ENCODE measurements around the gene EVI5.
"Not testable (repeated sequence)": the region's sequence is repeated elsewhere in the genome, so short reads cannot be mapped to it uniquely, and the experiment has no call there.

EVI5 gene

DNA sequence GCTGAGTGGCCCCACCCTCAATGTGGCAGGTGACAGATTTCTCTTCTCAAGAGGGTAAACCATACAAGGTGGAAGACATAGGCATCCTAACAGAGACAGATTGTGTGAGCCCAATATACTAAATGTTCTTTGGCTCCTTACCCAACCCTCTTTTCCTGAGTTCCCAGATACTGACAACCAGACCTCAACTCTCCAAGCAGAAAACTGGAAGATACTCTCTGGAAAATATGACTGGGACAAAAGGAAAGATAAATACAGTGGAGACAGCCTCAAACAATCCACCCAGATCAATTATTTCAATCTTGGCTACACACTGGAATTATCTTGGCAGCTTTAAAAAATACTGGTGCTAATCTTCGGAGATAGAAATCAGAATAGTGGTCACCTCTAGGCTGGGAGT lies 6.5 kb downstream of the EVI5 start:
- Histone ChIP-seq H3K4me1 (ENCODE audit: insufficient read depth, low read length) (peaks cover 5% of the 10 kb centered on the region; the same call in 1 of the 2 replicates), H3K9ac (ENCODE audit: low read depth, low read length) (no peak overlapping the region), H3K9me3 (ENCODE audit: control insufficient read depth, insufficient read depth, low read length) (no peaks in the 10 kb centered on the region), H3K36me3 (ENCODE audit: insufficient read depth, low read length) (no peaks in the 10 kb centered on the region)

DNA sequence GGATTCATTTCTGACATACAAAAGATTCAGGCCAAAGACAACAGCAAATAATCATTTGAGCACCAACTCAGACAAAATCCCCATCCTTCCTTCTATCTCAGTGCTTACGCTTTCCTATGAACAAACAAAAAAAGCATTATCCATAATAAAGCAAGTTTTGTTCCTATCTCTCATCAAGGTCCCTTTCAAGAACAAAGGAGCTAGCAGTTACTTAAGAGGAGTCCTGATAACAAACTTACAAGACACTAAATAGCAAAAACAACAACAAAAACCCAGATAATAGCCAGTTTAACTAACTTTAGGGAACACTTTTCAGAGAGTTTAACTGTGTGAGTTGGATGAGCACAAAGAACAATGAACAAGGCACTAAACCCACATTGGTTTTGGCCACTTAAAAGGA lies 10.5 kb downstream of the EVI5 start:
- H3K4me1 ChIP-seq (ENCODE audit: insufficient read depth, low read length), result peaks cover 5% of the 10 kb centered on the region; the same call in 1 of the 2 replicates
- no peaks in the 10 kb centered on the region for H3K36me3 ChIP-seq (ENCODE audit: insufficient read depth, low read length)
- H3K9me3 ChIP-seq (ENCODE audit: control insufficient read depth, insufficient read depth, low read length), result no peaks in the 10 kb centered on the region
- H3K9ac ChIP-seq (ENCODE audit: low read depth, low read length), result no peak overlapping the region

DNA sequence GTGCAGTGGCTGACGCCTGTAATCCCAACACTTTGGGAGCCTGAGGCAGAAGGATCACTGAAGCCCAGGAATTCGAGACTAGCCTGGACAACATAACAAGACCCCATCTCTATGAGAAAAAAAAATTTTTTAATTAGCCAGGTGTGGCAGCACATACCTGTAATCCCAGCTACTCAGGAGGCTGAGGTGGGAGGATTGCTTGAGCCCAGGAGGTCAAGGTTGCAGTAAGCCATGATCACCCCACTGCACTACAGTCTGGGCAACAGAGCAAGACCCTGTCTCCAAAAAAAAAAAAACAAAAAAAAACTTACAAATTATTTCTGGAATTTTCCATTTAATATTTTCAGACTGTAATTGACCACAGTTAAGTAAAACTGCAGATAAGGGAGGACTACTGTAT lies 11.2 kb downstream of the EVI5 start:
- H3K9ac ChIP-seq (ENCODE audit: low read depth, low read length); H3K4me1 ChIP-seq (ENCODE audit: insufficient read depth, low read length); H3K36me3 ChIP-seq (ENCODE audit: insufficient read depth, low read length); H3K9me3 ChIP-seq (ENCODE audit: control insufficient read depth, insufficient read depth, low read length): not testable (repeated sequence)

DNA sequence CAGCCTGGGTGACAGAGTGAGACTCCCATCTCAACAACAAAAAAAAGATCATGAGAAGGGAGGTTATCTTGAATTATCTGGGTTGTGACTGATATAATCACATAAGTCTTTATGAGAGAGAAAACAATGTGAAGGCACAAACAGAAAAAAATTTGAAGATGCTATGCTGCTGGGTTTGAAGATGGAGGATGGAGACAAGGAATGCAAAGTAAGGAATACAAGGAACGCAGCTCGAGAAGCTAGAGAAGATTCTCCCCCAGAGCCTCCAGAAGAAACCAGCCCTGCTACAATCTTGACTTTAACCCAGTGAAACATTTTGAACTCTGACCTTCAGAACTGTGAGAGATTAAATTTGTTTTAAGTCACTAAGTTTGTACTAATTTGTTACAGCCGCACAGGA lies 15.1 kb downstream of the EVI5 start:
- Histone ChIP-seq H3K36me3 (ENCODE audit: insufficient read depth, low read length) (no peaks in the 10 kb centered on the region), H3K4me1 (ENCODE audit: insufficient read depth, low read length) (peaks cover 4% of the 10 kb centered on the region; the same call in 1 of the 2 replicates), H3K9ac (ENCODE audit: low read depth, low read length) (no peak overlapping the region), H3K9me3 (ENCODE audit: control insufficient read depth, insufficient read depth, low read length) (no peaks in the 10 kb centered on the region)

DNA sequence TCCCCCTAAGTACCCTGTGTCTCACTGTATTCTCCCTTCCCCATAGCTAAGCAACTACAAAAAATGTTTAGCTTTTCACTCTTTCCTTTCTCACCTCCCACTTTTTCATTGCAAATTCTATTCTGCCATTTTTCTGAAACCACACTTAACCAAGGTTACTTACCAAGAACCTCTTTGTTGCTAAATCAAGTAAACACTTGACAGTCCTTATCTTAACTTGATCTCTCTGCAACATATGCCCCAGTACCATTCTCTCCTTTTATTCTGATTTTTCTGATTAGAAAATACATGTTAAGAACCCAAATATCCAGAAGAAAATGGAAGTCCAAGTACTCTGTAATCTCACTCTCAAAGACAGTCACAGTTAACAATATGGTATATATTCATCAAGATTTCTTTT lies 16.0 kb downstream of the EVI5 start:
- H3K9ac ChIP-seq (ENCODE audit: low read depth, low read length), result no peak overlapping the region
- H3K36me3 ChIP-seq (ENCODE audit: insufficient read depth, low read length), result no peaks in the 10 kb centered on the region
- no peaks in the 10 kb centered on the region for H3K9me3 ChIP-seq (ENCODE audit: control insufficient read depth, insufficient read depth, low read length)
- no peaks in the 10 kb centered on the region for H3K4me1 ChIP-seq (ENCODE audit: insufficient read depth, low read length)

DNA sequence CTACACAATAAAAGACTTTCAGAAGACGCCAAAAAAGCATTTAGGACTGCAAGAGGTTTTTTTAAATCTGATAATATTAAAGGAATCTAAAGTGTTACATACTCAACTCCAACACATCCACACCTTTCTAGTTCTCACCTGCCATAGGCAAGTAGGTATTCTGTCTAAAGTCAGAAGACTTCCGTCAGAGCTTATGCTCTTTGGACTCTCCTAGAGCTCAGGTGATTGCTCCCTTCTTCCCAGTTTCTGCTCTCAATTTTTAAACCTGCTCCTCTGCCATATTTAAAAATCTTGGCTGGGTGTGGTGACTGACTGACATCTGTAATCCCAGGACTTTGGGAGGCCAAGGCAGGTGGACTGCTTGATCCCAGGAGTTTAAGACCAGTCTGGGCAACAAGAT lies 16.6 kb downstream of the EVI5 start:
- Histone ChIP-seq H3K36me3 (ENCODE audit: insufficient read depth, low read length) (no peaks in the 10 kb centered on the region), H3K9me3 (ENCODE audit: control insufficient read depth, insufficient read depth, low read length) (no peaks in the 10 kb centered on the region), H3K9ac (ENCODE audit: low read depth, low read length) (no peak overlapping the region), H3K4me1 (ENCODE audit: insufficient read depth, low read length) (no peaks in the 10 kb centered on the region)

DNA sequence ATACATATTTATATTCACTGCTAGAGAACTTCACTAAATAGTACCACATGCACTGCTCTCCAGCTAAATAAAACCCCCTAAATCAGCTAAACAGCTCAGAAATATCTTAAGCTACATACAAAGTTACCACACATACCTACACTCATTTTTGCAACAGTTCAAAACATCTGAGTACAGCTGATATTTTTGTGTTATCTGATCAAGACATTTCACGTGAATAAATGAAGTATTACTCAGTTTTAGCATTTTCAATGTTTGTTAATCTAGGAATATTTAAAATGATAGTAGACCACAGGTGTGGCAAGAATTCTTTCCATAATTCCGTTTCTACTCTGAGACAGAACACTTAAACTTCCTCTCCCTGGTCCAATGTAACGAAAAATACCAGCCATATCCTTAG lies 20.8 kb downstream of the EVI5 start:
- Histone ChIP-seq H3K36me3 (ENCODE audit: insufficient read depth, low read length) (no peaks in the 10 kb centered on the region), H3K4me1 (ENCODE audit: insufficient read depth, low read length) (no peaks in the 10 kb centered on the region), H3K9me3 (ENCODE audit: control insufficient read depth, insufficient read depth, low read length) (no peaks in the 10 kb centered on the region), H3K9ac (ENCODE audit: low read depth, low read length) (no peak overlapping the region)

DNA sequence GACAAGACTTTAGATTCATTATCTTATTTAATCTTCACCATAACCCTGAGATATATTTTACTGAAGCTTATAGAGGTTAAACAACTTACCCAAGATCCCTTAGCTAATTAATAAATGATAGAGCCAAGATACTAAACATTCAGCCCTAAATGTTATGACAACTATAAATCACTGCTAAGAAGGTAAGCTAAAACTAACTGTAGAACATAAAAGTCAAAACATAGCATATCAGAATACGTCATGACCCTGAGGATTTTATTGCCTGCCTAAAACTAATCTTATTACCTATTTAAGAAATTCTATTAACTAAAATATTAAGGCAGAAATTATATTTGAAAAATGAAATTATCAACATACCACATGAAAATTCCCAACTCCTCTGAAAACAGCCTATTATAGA lies 22.6 kb downstream of the EVI5 start:
- Histone ChIP-seq H3K4me1 (ENCODE audit: insufficient read depth, low read length) (no peaks in the 10 kb centered on the region), H3K36me3 (ENCODE audit: insufficient read depth, low read length) (no peaks in the 10 kb centered on the region), H3K9me3 (ENCODE audit: control insufficient read depth, insufficient read depth, low read length) (no peaks in the 10 kb centered on the region), H3K9ac (ENCODE audit: low read depth, low read length) (no peak overlapping the region)

DNA sequence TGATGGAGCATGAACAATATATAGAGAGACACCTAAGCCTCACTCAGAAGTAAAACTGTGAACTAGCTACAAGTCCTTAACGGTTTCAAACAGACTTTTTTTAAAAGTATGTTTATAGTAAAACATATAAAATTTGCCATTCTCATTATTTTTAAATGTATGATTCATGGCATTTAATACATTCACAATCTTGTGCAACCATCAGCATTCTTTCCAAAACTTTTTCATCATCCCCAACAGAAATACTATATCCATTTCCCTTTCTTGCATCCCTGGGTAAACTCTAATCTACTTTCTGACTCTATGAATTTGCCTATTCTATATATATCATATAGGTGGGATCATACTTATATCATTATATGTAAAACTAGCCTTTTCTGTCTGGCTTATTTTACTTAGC lies 25.5 kb downstream of the EVI5 start:
- Histone ChIP-seq H3K9me3 (ENCODE audit: control insufficient read depth, insufficient read depth, low read length) (no peaks in the 10 kb centered on the region; the same call in 1 of the 2 replicates), H3K9ac (ENCODE audit: low read depth, low read length) (no peak overlapping the region), H3K4me1 (ENCODE audit: insufficient read depth, low read length) (no peaks in the 10 kb centered on the region), H3K36me3 (ENCODE audit: insufficient read depth, low read length) (no peaks in the 10 kb centered on the region)

DNA sequence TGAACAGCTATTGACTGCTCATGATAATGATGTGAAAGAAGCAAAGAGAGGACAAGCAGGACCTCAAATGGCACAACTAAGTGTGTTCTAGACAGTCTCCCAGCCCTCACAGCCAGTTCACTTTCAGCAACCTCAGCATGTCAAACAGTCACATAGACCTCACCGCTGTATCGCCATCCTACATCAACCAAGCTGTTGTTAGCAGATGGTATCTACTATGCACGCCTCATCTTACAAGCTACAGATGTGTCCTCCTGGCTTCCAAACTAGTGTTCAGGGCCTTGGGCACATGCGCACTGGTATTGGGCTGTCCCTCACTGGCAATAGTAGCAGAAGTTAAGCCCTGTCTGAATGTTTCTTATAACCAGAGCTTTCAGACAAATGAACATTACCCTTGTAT lies 28.4 kb downstream of the EVI5 start:
- no peak overlapping the region for H3K9ac ChIP-seq (ENCODE audit: low read depth, low read length)
- H3K4me1 ChIP-seq (ENCODE audit: insufficient read depth, low read length), result no peaks in the 10 kb centered on the region
- H3K9me3 ChIP-seq (ENCODE audit: control insufficient read depth, insufficient read depth, low read length), result no peaks in the 10 kb centered on the region; the same call in 1 of the 2 replicates
- no peaks in the 10 kb centered on the region for H3K36me3 ChIP-seq (ENCODE audit: insufficient read depth, low read length)

DNA sequence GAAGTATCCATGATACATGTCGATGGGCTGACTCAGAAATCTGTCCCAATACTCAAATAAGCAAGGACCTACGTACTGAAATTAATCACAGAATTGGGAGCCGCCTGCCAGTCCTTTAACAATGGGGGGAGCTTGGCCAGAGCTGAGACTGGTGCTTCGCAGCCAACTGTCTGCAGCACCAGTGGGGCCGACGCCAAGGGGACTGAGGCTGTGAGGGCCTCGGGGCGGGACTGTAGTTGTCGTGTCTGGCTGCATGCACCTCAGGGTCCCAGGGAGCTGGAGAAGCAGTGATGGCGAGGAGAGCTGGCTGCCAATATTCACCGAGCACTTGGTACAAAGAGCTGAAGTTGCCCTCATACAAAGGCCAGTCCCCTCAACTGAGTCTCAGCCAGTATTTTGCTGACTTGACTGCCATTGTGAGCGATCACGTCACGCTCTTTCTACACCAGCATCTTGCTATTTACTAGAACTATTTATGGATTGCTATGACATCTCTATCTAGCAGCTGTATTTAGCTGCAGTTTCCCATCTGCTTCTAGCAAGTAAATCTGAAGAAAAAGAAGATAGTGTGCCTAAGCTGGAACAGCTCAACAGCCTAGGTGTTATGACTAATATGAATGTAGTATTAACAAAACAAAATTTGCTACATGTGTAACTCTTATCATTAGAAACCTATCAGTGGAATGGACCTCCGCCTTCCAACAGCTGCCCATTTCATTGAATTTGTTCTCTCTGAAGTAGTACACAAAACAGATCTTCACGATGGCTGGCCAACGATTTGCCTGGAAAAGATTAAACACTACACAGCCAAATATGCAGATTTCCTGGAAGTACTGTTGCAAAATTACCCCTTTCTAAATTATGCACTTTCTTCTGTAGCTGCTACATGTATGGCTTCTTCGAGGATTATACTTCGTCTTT lies 29.1 kb downstream of the EVI5 start:
- no peaks in the 10 kb centered on the region; the same call in 1 of the 2 replicates for H3K9me3 ChIP-seq (ENCODE audit: control insufficient read depth, insufficient read depth, low read length)
- H3K36me3 ChIP-seq (ENCODE audit: insufficient read depth, low read length), result no peaks in the 10 kb centered on the region
- H3K4me1 ChIP-seq (ENCODE audit: insufficient read depth, low read length), result no peaks in the 10 kb centered on the region
- no peak overlapping the region for H3K9ac ChIP-seq (ENCODE audit: low read depth, low read length)

DNA sequence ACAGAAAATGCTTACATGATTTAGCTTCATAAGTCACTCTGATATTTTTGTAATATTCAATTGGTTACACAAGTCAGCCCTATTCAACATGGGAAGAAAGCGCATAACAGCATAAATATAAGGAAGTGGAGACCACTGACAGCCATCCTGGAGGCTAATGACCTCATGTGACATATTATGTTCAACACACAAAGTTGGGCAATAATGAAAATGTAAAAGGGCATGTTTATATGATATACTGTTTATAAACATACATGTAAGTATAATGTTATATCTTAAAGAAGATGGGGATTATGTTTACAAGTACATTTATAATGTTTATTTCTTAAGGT lies 30.2 kb downstream of the EVI5 start:
- Histone ChIP-seq H3K36me3 (ENCODE audit: insufficient read depth, low read length) (no peaks in the 10 kb centered on the region), H3K4me1 (ENCODE audit: insufficient read depth, low read length) (no peaks in the 10 kb centered on the region), H3K9ac (ENCODE audit: low read depth, low read length) (no peak overlapping the region), H3K9me3 (ENCODE audit: control insufficient read depth, insufficient read depth, low read length) (no peaks in the 10 kb centered on the region; the same call in 1 of the 2 replicates)

DNA sequence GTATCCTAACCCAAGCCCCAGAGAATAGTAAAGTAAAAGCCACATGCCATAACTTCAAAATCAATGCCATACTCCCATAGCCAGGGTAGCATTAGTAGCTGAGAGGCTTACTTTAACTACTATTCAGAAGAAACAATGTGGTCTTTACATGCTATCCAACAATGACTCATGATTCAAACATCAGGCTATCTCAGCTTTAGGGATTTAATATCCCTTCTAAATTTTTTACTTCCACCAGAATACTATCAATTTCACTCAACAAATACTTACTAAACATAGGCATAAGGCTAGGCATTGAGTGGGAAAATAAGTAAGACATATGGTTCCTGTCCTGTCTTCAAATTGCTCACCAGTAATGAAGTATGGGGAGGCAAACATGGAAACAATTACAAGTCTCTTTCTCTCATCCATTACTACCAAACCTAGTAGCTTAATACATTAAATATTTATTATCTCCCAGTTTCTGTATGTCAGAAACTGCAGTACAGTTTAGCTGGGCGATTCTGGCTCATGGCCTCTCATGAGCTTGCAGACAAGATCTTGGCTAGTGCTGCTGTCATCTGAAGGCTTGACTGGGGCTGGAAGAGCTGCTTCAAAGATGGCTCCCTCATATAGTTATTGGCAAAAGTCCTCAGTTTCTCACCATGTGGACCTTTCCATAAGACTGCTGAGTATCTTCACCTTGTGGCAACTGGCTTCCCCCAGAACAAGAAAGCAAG lies 30.7 kb downstream of the EVI5 start:
- Histone ChIP-seq H3K9ac (ENCODE audit: low read depth, low read length) (no peak overlapping the region), H3K9me3 (ENCODE audit: control insufficient read depth, insufficient read depth, low read length) (no peaks in the 10 kb centered on the region; the same call in 1 of the 2 replicates)

DNA sequence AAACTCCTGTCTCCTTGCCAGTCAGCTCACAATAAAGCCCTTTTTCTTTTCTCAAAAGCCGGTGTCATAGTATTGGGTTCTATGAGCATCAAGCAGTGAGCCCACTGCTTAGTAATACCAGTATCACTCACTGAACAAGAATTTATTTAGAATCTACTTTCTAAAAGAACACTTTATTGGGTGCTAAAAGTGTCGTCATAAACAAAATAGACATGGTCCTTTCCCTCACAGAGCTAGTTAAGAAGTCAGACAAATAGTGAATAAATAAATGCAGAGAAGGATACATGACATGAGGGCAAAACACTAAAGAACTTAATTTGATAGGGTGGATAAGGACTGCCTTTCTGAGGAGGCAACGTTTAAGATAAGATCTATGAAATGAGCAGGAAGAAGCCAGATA lies 32.2 kb downstream of the EVI5 start:
- Histone ChIP-seq H3K36me3 (ENCODE audit: insufficient read depth, low read length) (no peaks in the 10 kb centered on the region), H3K9me3 (ENCODE audit: control insufficient read depth, insufficient read depth, low read length) (no peaks in the 10 kb centered on the region; the same call in 1 of the 2 replicates), H3K4me1 (ENCODE audit: insufficient read depth, low read length) (no peaks in the 10 kb centered on the region), H3K9ac (ENCODE audit: low read depth, low read length) (no peak overlapping the region)

More for the DNA sequence above, 30.7 kb downstream of the EVI5 start:
- no peaks in the 10 kb centered on the region for H3K4me1 ChIP-seq (ENCODE audit: insufficient read depth, low read length)
- no peaks in the 10 kb centered on the region for H3K36me3 ChIP-seq (ENCODE audit: insufficient read depth, low read length)
